ENCODE results near the gene DUSP5.
"Not testable (repeated sequence)": the region's sequence is repeated elsewhere in the genome, so short reads cannot be mapped to it uniquely, and the experiment has no call there.

DUSP5 gene

GRCh38 chr10:110497438-110498086 is at the start of gene DUSP5:
Gene DUSP5 (plus strand): TSS chr10:110497907. CDS start chr10:110498122, 215 bp downstream.
- peak; percentile 76 to 86 for DNase-seq

GRCh38 chr10:110448682-110449418 is 48.9 kb upstream of the DUSP5 start:
- DNase-seq, result no peak

GRCh38 chr10:110455446-110455845 is 42.3 kb upstream of the DUSP5 start:
- DNase-seq, result no peak

GRCh38 chr10:110456046-110456445 is 41.7 kb upstream of the DUSP5 start:
- DNase-seq, result no peak

GRCh38 chr10:110456523-110457091 is 41.1 kb upstream of the DUSP5 start:
- DNase-seq, result no peak

- no peak for DNase-seq
Observed at GRCh38 chr10:110457851-110458250, 39.9 kb upstream of the DUSP5 start.

GRCh38 chr10:110458266-110458920 is 39.3 kb upstream of the DUSP5 start:
- DNase-seq, result no peak

- DNase-seq, result no peak
Observed at GRCh38 chr10:110459600-110459999, 38.1 kb upstream of the DUSP5 start.

GRCh38 chr10:110460111-110460809 is 37.4 kb upstream of the DUSP5 start:
- DNase-seq, result no peak

- DNase-seq, result no peak
Observed at GRCh38 chr10:110461088-110461487, 36.6 kb upstream of the DUSP5 start.

- DNase-seq, result no peak
Observed at GRCh38 chr10:110461530-110461929, 36.2 kb upstream of the DUSP5 start.

- no peak for DNase-seq
Observed at GRCh38 chr10:110462166-110463095, 35.3 kb upstream of the DUSP5 start.

GRCh38 chr10:110468258-110468657 is 29.4 kb upstream of the DUSP5 start:
- not testable (repeated sequence) for DNase-seq

GRCh38 chr10:110470541-110470940 is 27.2 kb upstream of the DUSP5 start:
- not testable (repeated sequence) for DNase-seq

- no peak for DNase-seq
Observed at GRCh38 chr10:110471566-110472139, 26.1 kb upstream of the DUSP5 start.

GRCh38 chr10:110474017-110474416 is 23.7 kb upstream of the DUSP5 start:
- DNase-seq, result no peak

- DNase-seq, result no peak
Observed at GRCh38 chr10:110474826-110475225, 22.9 kb upstream of the DUSP5 start.

GRCh38 chr10:110475722-110476515 is 21.8 kb upstream of the DUSP5 start:
- DNase-seq, result no peak

GRCh38 chr10:110479710-110480109 is 18.0 kb upstream of the DUSP5 start:
- no peak for DNase-seq

- no peak for DNase-seq
Observed at GRCh38 chr10:110480387-110480786, 17.3 kb upstream of the DUSP5 start.

GRCh38 chr10:110481919-110482318 is 15.8 kb upstream of the DUSP5 start:
- no peak for DNase-seq
